ENCODE data around the gene CACNG4.

CACNG4 gene

GRCh38 chr17:67055811-67056745, 91.6 kb downstream of the CACNG4 start:
- no peak for DNase-seq (ENCODE audit: low read depth in 2 of 3, low spot score in 1 of 3)

- no peak for DNase-seq (ENCODE audit: low read depth in 2 of 3, low spot score in 1 of 3)
These were observed 92.4 kb downstream of the CACNG4 start for GRCh38 chr17:67056746-67057490.

GRCh38 chr17:67058036-67058435, 93.5 kb downstream of the CACNG4 start:
- DNase-seq (ENCODE audit: low read depth in 2 of 3, low spot score in 1 of 3) = no peak

- DNase-seq (ENCODE audit: low read depth in 2 of 3, low spot score in 1 of 3) = no peak
These were observed 94.9 kb downstream of the CACNG4 start for GRCh38 chr17:67059372-67059771.

GRCh38 chr17:67063141-67063540, 98.6 kb downstream of the CACNG4 start:
- no peak for DNase-seq (ENCODE audit: low read depth in 2 of 3, low spot score in 1 of 3)

- DNase-seq (ENCODE audit: low read depth in 2 of 3, low spot score in 1 of 3) = no peak
These were observed 102.2 kb downstream of the CACNG4 start for GRCh38 chr17:67066717-67067116.

GRCh38 chr17:67067571-67068482, 103.3 kb downstream of the CACNG4 start:
- no peak for DNase-seq (ENCODE audit: low read depth in 2 of 3, low spot score in 1 of 3)

GRCh38 chr17:67068999-67069398, 104.5 kb downstream of the CACNG4 start:
- DNase-seq (ENCODE audit: low read depth in 2 of 3, low spot score in 1 of 3) = no peak

- DNase-seq (ENCODE audit: low read depth in 2 of 3, low spot score in 1 of 3) = no peak
These were observed 105.2 kb downstream of the CACNG4 start for GRCh38 chr17:67069603-67070136.

- no peak for DNase-seq (ENCODE audit: low read depth in 2 of 3, low spot score in 1 of 3)
These were observed 107.1 kb downstream of the CACNG4 start for GRCh38 chr17:67071595-67071994.

- DNase-seq (ENCODE audit: low read depth in 2 of 3, low spot score in 1 of 3) = no peak
These were observed 108.4 kb downstream of the CACNG4 start for GRCh38 chr17:67072885-67073284.

GRCh38 chr17:67074781-67075180, 110.3 kb downstream of the CACNG4 start:
- DNase-seq (ENCODE audit: low read depth in 2 of 3, low spot score in 1 of 3) = no peak

- DNase-seq (ENCODE audit: low read depth in 2 of 3, low spot score in 1 of 3) = no peak
These were observed 111.8 kb downstream of the CACNG4 start for GRCh38 chr17:67076290-67076689.

GRCh38 chr17:67078292-67078691, 113.8 kb downstream of the CACNG4 start:
- DNase-seq (ENCODE audit: low read depth in 2 of 3, low spot score in 1 of 3) = no peak

GRCh38 chr17:67079491-67079890, 115.0 kb downstream of the CACNG4 start:
- no peak for DNase-seq (ENCODE audit: low read depth in 2 of 3, low spot score in 1 of 3)

GRCh38 chr17:67080804-67081203, 116.3 kb downstream of the CACNG4 start:
- DNase-seq (ENCODE audit: low read depth in 2 of 3, low spot score in 1 of 3) = no peak

- no peak for DNase-seq (ENCODE audit: low read depth in 2 of 3, low spot score in 1 of 3)
These were observed 117.6 kb downstream of the CACNG4 start for GRCh38 chr17:67082107-67082506.
